IMR-90 (cell line): ENCODE measurements around the gene ADAMTSL5.

ENCODE experiments used
- BHLHE40 ChIP-seq: fragments of 150-350 bp; IDR thresholded peaks from 2 replicates; pipeline ENCODE4 v1.6.1; 2016; ENCODE audit warnings: mild to moderate bottlenecking, low read depth, low read length
- CHD1 ChIP-seq: IDR thresholded peaks from 2 replicates; pipeline ENCODE4 v1.6.1; 2012; ENCODE audit warnings: low read depth, low read length, improper control_type of control experiment
- CTCF ChIP-seq: conservative IDR thresholded peaks from 2 replicates; pipeline ENCODE4 v1.5.1; 2012; ENCODE audit warnings: mild to moderate bottlenecking, low read depth, low read length, improper control_type of control experiment
- FOS ChIP-seq: fragments of 150-350 bp; IDR thresholded peaks from 2 replicates; pipeline ENCODE4 v1.6.1; 2016; ENCODE audit warnings: low read depth, low read length
- MAFK ChIP-seq: IDR thresholded peaks from 2 replicates; pipeline ENCODE4 v1.6.1; 2012; ENCODE audit warnings: low read depth, low read length, improper control_type of control experiment
- NFE2L2 ChIP-seq: fragments of 150-350 bp; IDR thresholded peaks from 2 replicates; pipeline ENCODE4 v1.6.1; 2016; ENCODE audit warnings: low read depth, mild to moderate bottlenecking, low read length
- POLR2A ChIP-seq: IDR thresholded peaks from 2 replicates; pipeline ENCODE4 v1.6.1; 2012; ENCODE audit warnings: mild to moderate bottlenecking, low read depth, low read length
- RAD21 ChIP-seq: IDR thresholded peaks from 2 replicates; pipeline ENCODE4 v1.6.1; 2012; ENCODE audit warnings: low read length, improper control_type of control experiment
- RCOR1 ChIP-seq: IDR thresholded peaks from 2 replicates; pipeline ENCODE4 v1.6.1; 2012; ENCODE audit warnings: mild to moderate bottlenecking, low read length, improper control_type of control experiment; ENCODE audit not compliant: insufficient replicate concordance
- RFX5 ChIP-seq: IDR thresholded peaks from 2 replicates; pipeline ENCODE4 v1.8.0; 2012; ENCODE audit warnings: low read depth, mild to moderate bottlenecking, low read length, moderate library complexity
- USF2 ChIP-seq: fragments of 150-350 bp; IDR thresholded peaks from 2 replicates; pipeline ENCODE4 v1.6.1; 2017; ENCODE audit warnings: mild to moderate bottlenecking, antibody characterized with exemption, low read length, low read depth

- no peak for TF ChIP-seq CTCF
- TF ChIP-seq RCOR1 = no peak
- no peak for TF ChIP-seq NFE2L2
- no peak for TF ChIP-seq POLR2A
- no peak for TF ChIP-seq MAFK
- TF ChIP-seq USF2 = no peak
- no peak for TF ChIP-seq RFX5
- TF ChIP-seq FOS = no peak
- TF ChIP-seq CHD1 = no peak
- no peak for TF ChIP-seq RAD21
- no peak for TF ChIP-seq BHLHE40
Measured at GRCh38 chr19:1549332-1549945, 36.6 kb upstream of the ADAMTSL5 start.
